Adrenal gland (tissue), 5 donors: ENCODE data around the gene POF1B.

Source experiments
- POLR2A ChIP-seq, 2 donors: fragments of 450-650 bp; IDR thresholded peaks; one replicate each; pipeline ENCODE4 v1.6.1; 2017; ENCODE audit warnings: antibody characterized with exemption in 2 of 2, mild to moderate bottlenecking in 2 of 2, moderate library complexity in 1 of 2
- TF ChIP-seq, protein P1 (sequence below), 6 experiments: fragments of 450-650 bp in 4 of 6; fragments of 200-600 bp in 2 of 6; sonication (generic) in 1 of 6; IDR thresholded peaks; 1 replicate in 5 of 6; 2 replicates in 1 of 6; pipeline versions ENCODE4 v1.5.1 to v1.8.0; 2016 to 2021; ENCODE audit warnings: antibody characterized with exemption in 6 of 6, mild to moderate bottlenecking in 2 of 6, moderate library complexity in 1 of 6
- donor health status: DM: no; HTN: no; CAD: no.

DNA sequence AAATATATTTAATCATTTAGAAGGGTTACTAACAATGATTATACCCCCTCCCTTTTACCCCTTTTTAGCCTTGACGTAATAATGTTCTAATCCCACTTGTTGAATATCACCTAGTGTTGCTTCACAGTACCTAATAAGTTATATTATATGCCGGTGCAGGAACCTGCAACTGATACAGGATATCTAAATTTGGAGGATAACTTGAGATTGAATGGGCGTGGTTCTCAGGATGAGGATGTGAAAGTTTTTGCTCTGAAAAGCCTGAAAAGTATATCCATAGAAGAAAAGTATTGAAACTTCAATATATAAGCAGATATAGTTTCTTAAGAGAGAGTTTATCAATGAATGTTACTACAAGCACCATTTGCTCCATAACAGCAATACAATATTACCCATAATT, 75.9 kb downstream of the POF1B start:
- TF ChIP-seq, protein P1, sequence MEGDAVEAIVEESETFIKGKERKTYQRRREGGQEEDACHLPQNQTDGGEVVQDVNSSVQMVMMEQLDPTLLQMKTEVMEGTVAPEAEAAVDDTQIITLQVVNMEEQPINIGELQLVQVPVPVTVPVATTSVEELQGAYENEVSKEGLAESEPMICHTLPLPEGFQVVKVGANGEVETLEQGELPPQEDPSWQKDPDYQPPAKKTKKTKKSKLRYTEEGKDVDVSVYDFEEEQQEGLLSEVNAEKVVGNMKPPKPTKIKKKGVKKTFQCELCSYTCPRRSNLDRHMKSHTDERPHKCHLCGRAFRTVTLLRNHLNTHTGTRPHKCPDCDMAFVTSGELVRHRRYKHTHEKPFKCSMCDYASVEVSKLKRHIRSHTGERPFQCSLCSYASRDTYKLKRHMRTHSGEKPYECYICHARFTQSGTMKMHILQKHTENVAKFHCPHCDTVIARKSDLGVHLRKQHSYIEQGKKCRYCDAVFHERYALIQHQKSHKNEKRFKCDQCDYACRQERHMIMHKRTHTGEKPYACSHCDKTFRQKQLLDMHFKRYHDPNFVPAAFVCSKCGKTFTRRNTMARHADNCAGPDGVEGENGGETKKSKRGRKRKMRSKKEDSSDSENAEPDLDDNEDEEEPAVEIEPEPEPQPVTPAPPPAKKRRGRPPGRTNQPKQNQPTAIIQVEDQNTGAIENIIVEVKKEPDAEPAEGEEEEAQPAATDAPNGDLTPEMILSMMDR (IDR thresholded peaks at IDR 0.05): no peak
- TF ChIP-seq POLR2A (IDR thresholded peaks at IDR 0.05): no peak
